Transverse colon (tissue), 4 donors: ENCODE data around the gene CTSC.

Experiments
- CTCF ChIP-seq, 5 experiments: fragments of 200-600 bp in 3 of 5; fragments of 450-650 bp in 2 of 5; sonication (generic) in 3 of 5; IDR thresholded peaks; 1 replicate in 2 of 5; 2 replicates in 3 of 5; pipeline ENCODE4 v1.5.1; 2016 to 2017; ENCODE audit warnings: antibody characterized with exemption in 5 of 5, inconsistent platforms in 3 of 5, mild to moderate bottlenecking in 2 of 5, moderate library complexity in 1 of 5
- EP300 ChIP-seq: sonication (generic); formaldehyde crosslinking; IDR thresholded peaks from one replicate; pipeline ENCODE4 v1.6.1; 2017; ENCODE audit warnings: antibody characterized with exemption, low read depth
- POLR2A ChIP-seq: fragments of 450-650 bp; IDR thresholded peaks from one replicate; pipeline ENCODE4 v1.6.1; 2016; ENCODE audit warnings: antibody characterized with exemption, mild to moderate bottlenecking, moderate library complexity
- POLR2AphosphoS5 ChIP-seq, 3 donors: sonication (generic); formaldehyde crosslinking; IDR thresholded peaks; one replicate each; pipeline ENCODE4 v1.6.1; 2016; ENCODE audit warnings: antibody characterized with exemption in 3 of 3

GRCh38 chr11:88288560-88288959 is 49.0 kb downstream of the CTSC start:
- TF ChIP-seq CTCF (IDR thresholded peaks at IDR 0.05) = no peak
- TF ChIP-seq POLR2A = no peak
- no peak for TF ChIP-seq POLR2AphosphoS5 (IDR thresholded peaks at IDR 0.05)
- TF ChIP-seq EP300 = no peak
